ENCODE results near the gene PRC1.
A peak's percentile ranks its signal among the peaks of the same experiment; 100 is the strongest.

Gene PRC1

DNA sequence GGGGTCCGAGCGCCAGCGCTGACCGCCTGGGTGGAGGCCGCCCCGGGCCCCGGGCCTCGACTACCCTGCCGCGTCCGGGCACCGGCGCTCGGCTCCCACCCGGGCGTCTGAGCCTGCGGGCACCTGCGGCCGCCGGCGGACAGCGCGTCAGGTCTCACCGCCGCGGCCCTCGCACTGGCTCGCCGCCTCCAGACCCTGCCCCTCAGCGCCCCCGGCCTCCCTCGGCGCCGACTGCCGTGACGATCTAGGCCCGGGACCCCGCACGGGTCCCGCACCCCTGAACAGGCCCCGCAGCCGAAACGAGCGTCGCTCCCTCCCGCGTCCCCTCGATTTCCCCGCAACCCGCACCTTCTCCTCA lies 297 bp downstream of the PRC1 start:
- no peak overlapping the region for H2AFZ ChIP-seq (ENCODE audit: low read depth, low read length, severe bottlenecking)
- peak overlapping the region; percentile 83 for H3K4me3 ChIP-seq (ENCODE audit: insufficient read depth, low read length, poor library complexity, severe bottlenecking)
- peak overlapping the region; percentile 82 for H3K4me2 ChIP-seq (ENCODE audit: low read depth, low read length, poor library complexity, severe bottlenecking)
- H3K79me2 ChIP-seq (ENCODE audit: insufficient read depth, low read length), result peaks cover 70% of the 10 kb centered on the region
- H3K27ac ChIP-seq (ENCODE audit: low read depth, low read length), result peak overlapping the region; percentile 76
- TF ChIP-seq, protein P1, sequence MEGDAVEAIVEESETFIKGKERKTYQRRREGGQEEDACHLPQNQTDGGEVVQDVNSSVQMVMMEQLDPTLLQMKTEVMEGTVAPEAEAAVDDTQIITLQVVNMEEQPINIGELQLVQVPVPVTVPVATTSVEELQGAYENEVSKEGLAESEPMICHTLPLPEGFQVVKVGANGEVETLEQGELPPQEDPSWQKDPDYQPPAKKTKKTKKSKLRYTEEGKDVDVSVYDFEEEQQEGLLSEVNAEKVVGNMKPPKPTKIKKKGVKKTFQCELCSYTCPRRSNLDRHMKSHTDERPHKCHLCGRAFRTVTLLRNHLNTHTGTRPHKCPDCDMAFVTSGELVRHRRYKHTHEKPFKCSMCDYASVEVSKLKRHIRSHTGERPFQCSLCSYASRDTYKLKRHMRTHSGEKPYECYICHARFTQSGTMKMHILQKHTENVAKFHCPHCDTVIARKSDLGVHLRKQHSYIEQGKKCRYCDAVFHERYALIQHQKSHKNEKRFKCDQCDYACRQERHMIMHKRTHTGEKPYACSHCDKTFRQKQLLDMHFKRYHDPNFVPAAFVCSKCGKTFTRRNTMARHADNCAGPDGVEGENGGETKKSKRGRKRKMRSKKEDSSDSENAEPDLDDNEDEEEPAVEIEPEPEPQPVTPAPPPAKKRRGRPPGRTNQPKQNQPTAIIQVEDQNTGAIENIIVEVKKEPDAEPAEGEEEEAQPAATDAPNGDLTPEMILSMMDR (IDR thresholded peaks at IDR 0.05; ENCODE audit: insufficient read depth, low read length, poor library complexity, severe bottlenecking), result no peak
- no peak for TF ChIP-seq EZH2phosphoT487 (conservative IDR thresholded peaks at IDR 0.05; ENCODE audit: low read length)
- peak overlapping the region; percentile 90 for H3K9ac ChIP-seq (ENCODE audit: low read length)
- no peaks in the 10 kb centered on the region for H3K36me3 ChIP-seq (ENCODE audit: low read length)
- H3K27me3 ChIP-seq (ENCODE audit: low read length), result no peaks in the 10 kb centered on the region
- H4K20me1 ChIP-seq (ENCODE audit: low read depth, low read length), result no peaks in the 10 kb centered on the region
- no peaks in the 10 kb centered on the region for H3K9me2 ChIP-seq (replicated peaks; ENCODE audit: insufficient read depth, low read length)
- no peaks in the 10 kb centered on the region for H3K9me3 ChIP-seq (ENCODE audit: insufficient read depth, low read length)
- peaks cover 10% of the 10 kb centered on the region; the same call in 1 of the 2 replicates for H3F3A ChIP-seq (ENCODE audit: insufficient read depth)

DNA sequence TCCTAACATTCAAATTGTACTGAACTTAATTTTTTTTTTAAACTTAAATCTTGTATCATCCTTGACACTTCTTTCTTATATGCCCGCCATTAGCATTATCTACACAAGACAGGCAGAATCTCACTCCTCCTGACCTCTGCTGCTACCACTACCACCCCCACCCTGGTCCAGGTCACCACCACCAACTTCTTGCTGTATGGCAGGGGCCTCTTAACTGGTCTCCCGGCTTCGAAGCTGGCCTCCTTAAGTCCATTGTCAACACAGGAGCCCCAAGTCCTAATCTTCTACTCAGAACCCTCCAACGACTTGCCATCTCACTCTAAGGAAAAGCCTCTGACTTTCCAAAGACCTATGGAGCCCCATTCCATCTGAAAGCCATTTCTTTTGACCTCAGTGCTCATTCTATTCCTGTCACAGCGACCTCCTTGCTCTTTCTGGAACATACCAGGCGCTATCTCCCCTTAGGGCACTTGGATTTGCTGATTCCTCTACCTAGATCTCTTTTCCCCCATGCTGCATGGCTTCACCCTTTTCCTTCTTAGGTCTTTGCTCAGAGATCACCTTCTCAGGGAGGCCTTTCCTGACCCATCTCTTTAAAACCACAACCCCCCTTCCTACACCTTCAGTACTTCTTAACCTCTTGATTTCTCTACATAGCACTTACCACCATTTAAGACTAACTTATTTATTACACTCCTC lies 2.6 kb downstream of the PRC1 start:
- Histone ChIP-seq H3K27me3 (ENCODE audit: low read length) (no peaks in the 10 kb centered on the region), H3K4me2 (ENCODE audit: low read depth, low read length, poor library complexity, severe bottlenecking) (peak overlapping the region; percentile 82), H3K9me3 (ENCODE audit: insufficient read depth, low read length) (no peaks in the 10 kb centered on the region), H3K36me3 (ENCODE audit: low read length) (no peaks in the 10 kb centered on the region), H3F3A (ENCODE audit: insufficient read depth) (peaks cover 24% of the 10 kb centered on the region), H4K20me1 (ENCODE audit: low read depth, low read length) (no peaks in the 10 kb centered on the region), H2AFZ (ENCODE audit: low read depth, low read length, severe bottlenecking) (no peak overlapping the region), H3K27ac (ENCODE audit: low read depth, low read length) (peak overlapping the region; percentile 22), H3K4me3 (ENCODE audit: insufficient read depth, low read length, poor library complexity, severe bottlenecking) (peak overlapping the region; percentile 7), H3K9ac (ENCODE audit: low read length) (peak overlapping the region; percentile 9; the same call in 1 of the 2 replicates), H3K79me2 (ENCODE audit: insufficient read depth, low read length) (peaks cover 93% of the 10 kb centered on the region), H3K9me2 (replicated peaks; ENCODE audit: insufficient read depth, low read length) (no peaks in the 10 kb centered on the region)
- TF ChIP-seq, protein P1 (IDR thresholded peaks at IDR 0.05; ENCODE audit: insufficient read depth, low read length, poor library complexity, severe bottlenecking), result no peak
- TF ChIP-seq EZH2phosphoT487 (conservative IDR thresholded peaks at IDR 0.05; ENCODE audit: low read length), result no peak

DNA sequence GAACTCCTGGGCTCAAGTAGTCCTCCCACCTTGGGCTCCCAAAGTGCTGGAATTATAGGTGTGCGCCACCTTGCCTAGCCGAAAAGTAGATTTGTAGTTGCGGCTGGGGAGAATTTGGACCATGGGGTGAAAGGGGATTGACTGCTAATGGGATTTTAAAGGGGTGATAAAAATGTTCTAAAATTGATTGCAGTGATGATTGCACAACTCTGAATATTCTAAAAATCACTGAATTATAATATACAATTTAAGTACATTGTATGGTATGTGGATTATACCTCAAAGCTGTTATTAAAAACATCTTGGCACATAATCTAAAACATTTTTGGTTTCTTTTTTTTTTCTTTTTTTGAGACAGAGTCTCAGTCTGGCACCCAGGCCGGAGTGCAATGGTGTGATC lies 3.9 kb downstream of the PRC1 start:
- Histone ChIP-seq H3K9me2 (replicated peaks; ENCODE audit: insufficient read depth, low read length) (no peaks in the 10 kb centered on the region), H3K27me3 (ENCODE audit: low read length) (no peaks in the 10 kb centered on the region), H2AFZ (ENCODE audit: low read depth, low read length, severe bottlenecking) (no peak overlapping the region), H3F3A (ENCODE audit: insufficient read depth) (peaks cover 24% of the 10 kb centered on the region), H3K9me3 (ENCODE audit: insufficient read depth, low read length) (no peaks in the 10 kb centered on the region), H3K4me2 (ENCODE audit: low read depth, low read length, poor library complexity, severe bottlenecking) (peak overlapping the region; percentile 41), H3K79me2 (ENCODE audit: insufficient read depth, low read length) (peaks cover 96% of the 10 kb centered on the region), H3K27ac (ENCODE audit: low read depth, low read length) (no peak overlapping the region), H3K36me3 (ENCODE audit: low read length) (no peaks in the 10 kb centered on the region; the same call in 1 of the 2 replicates), H3K9ac (ENCODE audit: low read length) (no peak overlapping the region), H3K4me3 (ENCODE audit: insufficient read depth, low read length, poor library complexity, severe bottlenecking) (no peak overlapping the region), H4K20me1 (ENCODE audit: low read depth, low read length) (peaks cover 6% of the 10 kb centered on the region; the same call in 1 of the 2 replicates)
- TF ChIP-seq EZH2phosphoT487 (conservative IDR thresholded peaks at IDR 0.05; ENCODE audit: low read length), result no peak
- TF ChIP-seq, protein P1 (IDR thresholded peaks at IDR 0.05; ENCODE audit: insufficient read depth, low read length, poor library complexity, severe bottlenecking), result no peak

Data from SU-DHL-6 (cell line).